Colon (tissue), 2 donors: ENCODE results near the gene PIBF1.
A peak's percentile ranks its signal among the peaks of the same experiment; 100 is the strongest.
"Not testable (repeated sequence)": the region's sequence is repeated elsewhere in the genome, so short reads cannot be mapped to it uniquely, and the experiment has no call there.

Experiments
- FAIRE-seq: peaks from 2 replicates; lab custom pipeline; 2012; peaks lifted over from hg19 to GRCh38; lab: Jason Lieb, UNC
- donor health status: control.
- donor health status: control.

Gene PIBF1

DNA sequence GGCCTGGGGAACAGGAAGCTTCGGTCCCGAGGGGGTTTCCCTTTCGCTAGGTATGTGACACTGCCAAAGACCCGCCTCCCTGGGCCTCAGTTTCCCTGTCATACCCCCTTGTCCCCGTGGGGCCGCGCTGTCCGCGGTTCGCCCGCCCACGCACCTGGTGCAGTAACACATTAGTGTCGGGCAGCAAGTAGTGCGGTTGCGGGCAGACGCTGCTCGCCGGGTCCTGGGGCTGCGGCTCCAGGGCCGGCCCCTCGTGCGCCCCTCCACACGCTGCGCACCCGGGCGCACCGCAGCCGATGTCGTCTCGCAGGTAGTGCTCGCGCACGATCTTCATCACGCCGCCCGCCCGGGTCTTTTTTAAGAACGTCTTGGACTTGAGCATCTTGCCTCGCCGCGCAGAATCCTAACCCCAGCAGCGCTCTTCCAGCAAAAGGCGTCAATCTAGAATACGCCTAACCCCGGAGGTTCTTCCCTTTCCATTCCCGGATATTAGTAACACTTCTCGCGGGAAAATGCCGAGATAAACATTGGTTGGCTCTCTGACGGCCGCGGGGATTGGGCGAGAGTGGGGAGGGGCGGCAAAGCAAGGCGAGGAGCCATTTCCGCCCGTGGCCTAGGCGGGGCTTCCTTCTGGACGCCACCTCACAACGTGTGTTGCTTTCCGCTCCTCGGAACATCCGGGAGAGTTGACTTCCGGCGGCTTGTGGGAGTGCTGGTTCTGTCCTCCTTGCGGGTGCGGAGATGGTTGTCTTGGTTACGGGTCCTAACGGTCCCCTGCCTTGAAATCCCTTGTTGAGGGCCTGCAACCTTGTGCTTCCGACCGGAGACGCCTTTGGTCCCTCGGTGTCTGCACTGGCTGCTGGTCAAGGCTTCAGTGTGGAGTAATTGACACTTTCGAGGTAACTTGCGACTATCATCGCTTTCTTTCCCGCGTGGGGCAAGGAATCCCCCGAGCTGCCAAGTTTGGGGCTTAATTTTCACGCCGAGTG lies at the start of gene PIBF1, which contains the start of gene DIS3:
PIBF1 (plus strand) TSS at position 683 of the 989 bp plus-strand sequence. CDS start 1,337 bp downstream, outside the sequence.
DIS3 (minus strand) TSS at position 450 of the 989 bp plus-strand sequence; CDS start at position 382, 68 bp downstream.
- FAIRE-seq = peak; percentile 90

GRCh38 chr13:72737033-72737432 lies 44.9 kb upstream of the PIBF1 start:
- no peak for FAIRE-seq

- no peak for FAIRE-seq
Observed at GRCh38 chr13:72740015-72740414, 41.9 kb upstream of the PIBF1 start.

DNA sequence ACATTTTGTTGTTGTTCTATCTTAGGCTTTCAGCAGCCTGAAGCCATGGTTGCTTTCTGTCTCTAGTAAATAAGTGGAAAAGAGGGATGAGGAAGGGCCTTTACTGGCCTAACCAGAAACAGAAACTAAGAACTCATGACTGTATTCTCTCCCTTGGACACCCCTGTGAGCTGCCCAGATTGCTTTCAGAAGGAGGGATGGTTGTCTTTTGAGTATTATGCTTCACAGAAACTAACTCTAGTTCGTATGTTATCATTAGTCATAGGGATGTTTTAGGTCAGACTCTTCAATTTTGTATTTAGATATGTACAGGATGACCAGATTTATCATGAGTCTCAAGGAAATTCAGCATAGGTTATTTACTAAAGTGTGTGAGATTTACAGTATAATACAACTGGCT lies 36.7 kb upstream of the PIBF1 start:
- FAIRE-seq = no peak

GRCh38 chr13:72751220-72751619 lies 30.7 kb upstream of the PIBF1 start:
- no peak for FAIRE-seq

- FAIRE-seq = no peak
Observed at GRCh38 chr13:72754111-72754510, 27.8 kb upstream of the PIBF1 start.

DNA sequence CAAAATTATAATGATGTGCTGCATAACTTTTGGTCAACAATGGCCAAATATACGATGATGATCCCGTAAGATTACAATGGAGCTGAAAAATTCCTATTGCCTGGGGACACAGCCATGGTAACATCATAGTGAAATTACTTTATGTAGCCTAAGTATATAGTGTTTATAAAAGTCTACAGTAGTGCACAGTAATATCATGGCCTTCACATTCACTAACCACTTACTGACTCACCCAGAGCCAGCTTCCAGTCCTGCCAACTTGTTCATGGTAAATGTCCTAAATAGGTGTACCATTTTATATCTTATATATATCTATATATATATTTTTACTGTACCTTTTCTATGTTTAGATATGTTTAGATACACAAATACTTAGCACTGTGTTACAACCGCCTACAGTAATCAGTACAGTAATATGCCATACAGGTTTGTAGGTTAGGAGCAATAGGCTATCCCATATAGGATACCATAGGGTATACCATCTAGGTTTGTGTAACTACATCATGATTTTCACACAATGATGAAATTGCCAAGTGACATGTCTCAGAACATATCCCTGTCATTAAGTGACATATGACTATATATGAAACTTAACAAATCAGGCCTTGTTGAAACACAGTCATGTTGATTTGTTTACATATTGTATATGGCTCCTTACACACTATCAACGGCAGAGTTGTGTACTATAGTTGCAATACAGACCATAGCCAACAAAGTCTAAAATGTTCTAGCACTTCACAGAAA lies 24.0 kb upstream of the PIBF1 start:
- FAIRE-seq = no peak

- FAIRE-seq = no peak
Observed at GRCh38 chr13:72760189-72760588, 21.7 kb upstream of the PIBF1 start.

DNA sequence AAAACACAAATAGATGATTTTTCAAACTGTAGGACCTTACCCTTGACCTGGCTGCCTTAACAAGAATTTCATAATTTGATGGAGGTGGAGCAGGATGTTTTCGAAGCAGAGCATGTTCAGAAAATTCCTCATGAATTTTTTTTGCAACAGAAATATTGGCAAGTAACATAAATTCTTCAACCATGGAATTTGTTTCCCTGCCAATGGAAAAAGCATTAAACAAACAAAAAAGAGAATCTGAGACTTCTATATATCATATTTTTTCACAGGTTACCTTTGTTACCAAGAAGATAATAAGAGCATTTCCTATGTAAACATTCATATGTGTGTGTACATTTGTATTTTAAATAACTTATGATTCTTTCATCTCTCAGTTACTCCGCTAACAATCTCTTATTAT lies 18.5 kb upstream of the PIBF1 start:
- no peak for FAIRE-seq

DNA sequence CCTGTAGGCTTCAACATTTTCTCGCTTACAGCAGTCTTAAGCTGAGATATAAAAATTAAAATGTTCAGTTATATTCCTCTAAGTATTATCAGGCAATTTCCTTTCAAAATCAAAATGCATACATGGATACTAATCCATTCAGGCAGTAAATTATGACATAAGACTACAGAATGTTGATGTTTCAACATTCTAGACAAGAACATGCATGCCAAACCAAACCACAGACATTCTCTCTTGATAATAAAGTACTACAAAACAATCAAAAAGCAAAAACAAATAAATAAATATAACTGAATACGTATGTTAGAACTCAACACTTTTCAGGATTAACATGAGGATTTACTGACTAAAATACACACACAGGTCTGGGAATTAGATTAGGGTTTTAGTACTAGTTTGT lies 7.9 kb upstream of the PIBF1 start:
- peak; percentile 69 for FAIRE-seq

DNA sequence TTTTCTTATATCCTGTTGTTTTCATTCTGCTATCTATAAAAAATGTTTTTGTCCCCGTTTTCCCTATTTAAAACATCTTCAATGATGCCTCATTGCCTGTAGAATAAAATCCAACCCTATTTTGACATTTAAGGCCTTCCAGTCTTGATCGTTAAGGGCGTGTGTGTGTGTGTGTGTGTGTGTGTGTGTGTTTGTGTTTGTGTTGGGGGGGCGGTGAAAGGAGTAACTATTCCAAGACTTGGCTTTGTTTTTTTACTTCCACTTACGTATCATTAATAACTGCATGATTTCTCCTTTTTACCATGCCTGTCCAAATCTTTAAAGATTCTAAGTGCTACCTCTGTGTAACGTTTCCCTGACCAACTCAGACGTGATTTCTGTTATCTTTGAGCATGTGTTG lies 784 bp downstream of the PIBF1 start:
- FAIRE-seq = no peak

GRCh38 chr13:72784679-72785078 lies 2.7 kb downstream of the PIBF1 start:
- FAIRE-seq = not testable (repeated sequence)

DNA sequence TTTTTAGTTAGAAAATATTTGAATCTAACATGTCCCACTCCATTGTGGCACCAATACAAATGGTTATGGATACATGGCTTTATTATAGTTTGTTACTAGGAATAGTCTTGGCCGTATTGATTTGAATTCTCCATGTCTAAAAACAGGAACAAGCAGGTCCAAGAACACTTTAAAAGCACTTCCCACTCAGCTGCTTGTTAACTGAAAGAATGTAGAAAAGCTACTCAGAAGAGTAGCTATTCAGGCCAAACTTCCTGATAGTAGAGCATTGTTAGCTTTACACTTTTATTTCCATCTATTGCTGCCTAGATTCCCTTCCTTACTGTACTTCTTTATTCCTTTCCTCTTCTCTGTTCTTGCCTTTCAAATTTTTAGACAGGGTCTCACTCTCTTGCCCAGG lies 6.9 kb downstream of the PIBF1 start:
- no peak for FAIRE-seq

DNA sequence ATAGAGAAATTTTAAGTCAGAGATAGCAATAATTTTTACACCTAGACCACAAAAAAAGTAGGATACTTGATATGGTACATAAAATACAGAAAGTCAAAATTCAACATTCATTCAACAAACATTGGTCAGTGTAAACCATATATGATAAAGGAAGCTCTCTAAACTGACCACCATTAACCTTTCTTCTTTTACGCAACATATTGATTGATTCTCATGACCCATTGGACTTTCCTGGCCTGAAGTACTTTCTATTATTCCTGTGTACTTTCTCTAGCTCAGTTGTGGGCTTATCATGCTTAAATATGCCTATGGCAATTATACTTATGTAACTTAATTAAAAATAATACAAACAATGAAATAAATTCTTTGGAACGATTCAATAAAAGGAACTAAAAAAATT lies 10.7 kb downstream of the PIBF1 start:
- no peak for FAIRE-seq

- no peak for FAIRE-seq
Observed at GRCh38 chr13:72798817-72799216, 16.9 kb downstream of the PIBF1 start.

DNA sequence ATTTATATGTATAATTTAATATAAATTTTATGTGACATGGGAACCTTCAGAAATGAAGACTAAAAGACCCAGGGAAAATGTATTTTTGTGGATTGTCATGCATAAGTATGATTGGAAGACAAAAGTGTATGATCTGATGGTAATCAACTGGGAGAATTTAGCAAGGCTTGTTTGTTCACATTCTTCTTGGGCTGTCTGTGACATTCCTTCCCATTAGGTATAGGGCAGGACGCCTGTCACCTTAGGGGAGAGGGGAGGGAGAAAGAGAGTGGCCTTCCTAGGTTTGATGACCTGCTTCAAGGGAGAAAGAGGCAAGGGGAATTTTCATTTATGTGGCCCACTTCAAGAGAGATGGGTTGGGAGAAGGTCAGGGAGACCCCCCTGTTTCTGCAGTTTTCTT lies 22.4 kb downstream of the PIBF1 start:
- no peak for FAIRE-seq

- FAIRE-seq = no peak
Observed at GRCh38 chr13:72805676-72806346, 23.9 kb downstream of the PIBF1 start.

- not testable (repeated sequence) for FAIRE-seq
Observed at GRCh38 chr13:72806514-72806913, 24.6 kb downstream of the PIBF1 start.

GRCh38 chr13:72808917-72809500 lies 27.1 kb downstream of the PIBF1 start:
- peak; percentile 96 for FAIRE-seq

DNA sequence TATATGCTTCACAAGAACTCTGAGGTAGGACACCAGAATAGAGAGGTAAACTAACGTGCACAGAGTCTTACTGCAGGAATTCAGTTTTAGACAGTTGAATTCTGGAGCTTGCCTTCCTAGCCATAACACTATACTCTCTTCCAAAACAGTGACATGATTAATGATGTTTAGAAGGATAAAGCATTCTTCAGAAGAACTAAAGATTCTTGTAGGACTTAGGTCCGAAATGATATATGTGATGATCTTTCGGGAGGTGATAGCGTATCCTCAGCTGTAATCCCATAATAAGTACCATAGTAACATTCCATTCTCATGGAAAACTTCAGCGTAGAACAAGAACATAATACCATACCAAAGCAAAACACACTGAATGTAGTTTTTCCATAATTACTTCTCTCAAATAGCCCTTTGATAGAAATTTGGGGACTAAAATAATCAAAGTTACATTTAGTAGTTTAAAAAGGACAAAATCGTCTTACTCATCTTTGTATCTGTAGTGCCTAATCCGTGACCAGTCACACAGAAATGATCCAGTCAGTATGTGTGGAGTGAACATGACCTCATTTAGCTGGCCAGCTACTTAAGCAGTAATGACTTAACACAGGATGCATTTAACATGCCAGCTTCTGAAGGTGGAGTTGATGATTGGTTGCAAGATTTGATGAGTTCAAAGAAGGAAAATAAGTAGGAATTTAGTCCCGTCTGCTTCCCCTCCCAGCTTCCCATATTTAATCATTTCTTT lies 38.4 kb downstream of the PIBF1 start:
- no peak for FAIRE-seq

GRCh38 chr13:72820898-72821279 lies 39.0 kb downstream of the PIBF1 start:
- no peak for FAIRE-seq
